Epithelial cell of proximal tubule (primary cell): ENCODE results near the gene HPS1. TPM values are rescaled to one million over a fixed set of nuclear protein-coding genes. Genes with fewer than 3 reads are reported as not detected.

Experiments
- DNase-seq: peaks from one replicate; pipeline ENCODE4 v3.0.0-alpha.2; 2011; ENCODE audit warnings: low read depth
- H3K4me3 ChIP-seq: 2 replicates; pipeline ENCODE4 v1.5.1; 2011; ENCODE audit warnings: low read depth, mild to moderate bottlenecking, low read length
- CTCF ChIP-seq: conservative IDR thresholded peaks from 2 replicates; pipeline ENCODE4 v1.5.1; 2012; ENCODE audit warnings: low read depth, mild to moderate bottlenecking, low read length
- total RNA-seq: library from RNA; depleted of rRNA; stranded (reverse); fragments of >200 nt; gene quantifications from 2 replicates; pipeline ENCODE4 v1.2.3, GENCODE V29; 2015

HPS1 gene
- total RNA-seq, 1 donor from 2014 or later = 29.2 TPM

- no peak overlapping the region for H3K4me3 ChIP-seq
- no peak for TF ChIP-seq CTCF
- no peak for DNase-seq
Observed at GRCh38 chr10:98405422-98405821, 41.3 kb downstream of the HPS1 start.

GRCh38 chr10:98404571-98405359 lies 42.0 kb downstream of the HPS1 start:
- no peak overlapping the region for H3K4me3 ChIP-seq
- TF ChIP-seq CTCF = no peak
- no peak for DNase-seq

GRCh38 chr10:98403812-98404504 lies 42.8 kb downstream of the HPS1 start:
- no peak overlapping the region for H3K4me3 ChIP-seq
- DNase-seq = no peak
- no peak for TF ChIP-seq CTCF

- no peak overlapping the region for H3K4me3 ChIP-seq
- TF ChIP-seq CTCF = no peak
- no peak for DNase-seq
Observed at GRCh38 chr10:98402931-98403718, 43.6 kb downstream of the HPS1 start.

- no peak for DNase-seq
- H3K4me3 ChIP-seq = no peak overlapping the region
- TF ChIP-seq CTCF = no peak
Observed at GRCh38 chr10:98402478-98402877, 44.3 kb downstream of the HPS1 start.

GRCh38 chr10:98400482-98400881 lies 46.3 kb downstream of the HPS1 start:
- no peak for DNase-seq
- no peak for TF ChIP-seq CTCF
- H3K4me3 ChIP-seq = no peak overlapping the region
